Activated CD4-positive, alpha-beta memory T cell treated with anti-CD3 and anti-CD28 coated beads, Interleukin-2, amount 10 ng/mL, durations not matched to agents 7 days and 5 days (primary cell): ENCODE measurements around the gene ANKFN1. TPM values are rescaled to one million over a fixed set of nuclear protein-coding genes. Genes with fewer than 3 reads are reported as not detected.

Experiments used
- CTCF ChIA-PET: fragments of 350-600 bp; sonication (Branson Sonifier 250); formaldehyde crosslinking; loops from one replicate; lab custom pipeline; 2021; ENCODE audit warnings: antibody characterized with exemption, inconsistent platforms; lab: Charles Lee
- POLR2A ChIA-PET: fragments of 350-600 bp; sonication (Branson Sonifier 250); formaldehyde crosslinking; loops from one replicate; lab custom pipeline; 2021; ENCODE audit warnings: antibody characterized with exemption; lab: Charles Lee
- DNase-seq: peaks from one replicate; pipeline ENCODE4 v3.0.0-alpha.2; 2020
- H3K27ac Mint-ChIP-seq: one replicate; pipeline ENCODE4 v1.8.0; 2021; ENCODE audit warnings: mild to moderate bottlenecking, mixed read lengths
- H3K27me3 Mint-ChIP-seq: one replicate; pipeline ENCODE4 v1.8.0; 2021; ENCODE audit warnings: mixed read lengths
- H3K36me3 Mint-ChIP-seq: one replicate; pipeline ENCODE4 v1.8.0; 2021; ENCODE audit warnings: low read depth, mixed read lengths
- H3K4me1 Mint-ChIP-seq: one replicate; pipeline ENCODE4 v1.8.0; 2021; ENCODE audit warnings: mixed read lengths
- H3K4me3 Mint-ChIP-seq: one replicate; pipeline ENCODE4 v1.8.0; 2021; ENCODE audit warnings: mild to moderate bottlenecking, mixed read lengths
- H3K9me3 Mint-ChIP-seq: one replicate; pipeline ENCODE4 v1.8.0; 2021; ENCODE audit warnings: mixed read lengths
- total RNA-seq, 2 experiments: library from RNA; stranded (reverse); gene quantifications; one replicate each; pipeline ENCODE4 v1.2.3, GENCODE V29; 2021

The ANKFN1 gene
- not detected for total RNA-seq

DNA sequence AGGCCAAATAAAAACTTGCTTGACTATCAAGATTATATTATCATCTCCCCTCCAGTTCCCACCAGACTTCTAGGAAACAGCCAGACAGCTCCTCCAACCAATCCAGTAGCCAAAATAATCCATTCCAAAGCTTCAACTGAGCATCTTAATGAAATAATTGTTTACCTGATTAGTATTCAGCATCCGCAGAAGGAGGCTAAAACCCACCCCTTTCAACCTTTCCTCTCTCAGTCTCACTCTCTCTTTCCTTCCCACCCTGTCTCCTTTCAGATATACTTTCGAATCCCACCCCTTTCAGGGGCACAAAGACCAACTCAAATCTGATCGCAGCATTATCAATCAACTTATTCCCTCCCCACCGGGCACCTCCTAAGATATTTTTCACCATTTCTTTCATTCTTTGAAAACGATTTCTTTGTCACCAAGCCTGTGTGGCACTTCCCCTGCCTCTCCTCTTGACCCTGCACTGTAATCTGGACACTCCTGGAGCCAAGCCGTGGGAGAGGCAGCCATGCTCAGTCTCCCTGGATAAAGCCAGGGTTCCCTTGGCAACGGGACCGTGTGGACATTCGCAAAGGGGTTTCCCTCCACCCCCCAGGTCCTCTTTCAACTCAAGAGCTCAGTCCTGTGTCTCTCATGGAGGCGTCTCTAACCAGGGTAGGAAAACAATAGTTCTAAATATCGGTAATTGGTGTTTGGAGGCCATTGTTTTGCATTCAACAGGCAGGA lies at the start of gene ANKFN1:
TSS of gene ANKFN1 (plus strand) at position 602 of the 729 bp plus-strand sequence. CDS start 59,193 bp downstream, outside the sequence.
- DNase-seq: no peak
- no peaks in the 10 kb centered on the region for H3K27me3 Mint-ChIP-seq
- POLR2A ChIA-PET: no interaction called here
- H3K9me3 Mint-ChIP-seq: no peaks in the 10 kb centered on the region
- H3K27ac Mint-ChIP-seq: no peak within 1 kb of the TSS
- no peak within 1 kb of the TSS for H3K4me3 Mint-ChIP-seq
- CTCF ChIA-PET: no interaction called here
- no peaks in the 10 kb centered on the region for H3K4me1 Mint-ChIP-seq
- H3K36me3 Mint-ChIP-seq: no peaks in the 10 kb centered on the region

GRCh38 chr17:56108811-56109284 lies 44.4 kb upstream of the ANKFN1 start:
- ChIA-PET POLR2A (no interaction called here), CTCF (no interaction called here)
- H3K36me3 Mint-ChIP-seq: no peaks in the 10 kb centered on the region

GRCh38 chr17:56109836-56110235 lies 43.4 kb upstream of the ANKFN1 start:
- Mint-ChIP-seq H3K4me3 (no peak overlapping the region), H3K9me3 (no peaks in the 10 kb centered on the region), H3K27me3 (no peaks in the 10 kb centered on the region), H3K4me1 (no peaks in the 10 kb centered on the region), H3K36me3 (no peaks in the 10 kb centered on the region), H3K27ac (no peak overlapping the region)
- CTCF ChIA-PET: no interaction called here
- POLR2A ChIA-PET: no interaction called here
- no peak for DNase-seq

More at GRCh38 chr17:56108811-56109284, 44.4 kb upstream of the ANKFN1 start:
- no peaks in the 10 kb centered on the region for H3K4me1 Mint-ChIP-seq
- no peaks in the 10 kb centered on the region for H3K9me3 Mint-ChIP-seq
- no peaks in the 10 kb centered on the region for H3K27me3 Mint-ChIP-seq
- no peak overlapping the region for H3K27ac Mint-ChIP-seq
- no peak overlapping the region for H3K4me3 Mint-ChIP-seq
- DNase-seq: no peak

GRCh38 chr17:56110463-56111135 lies 42.7 kb upstream of the ANKFN1 start:
- DNase-seq: no peak
- Mint-ChIP-seq H3K27me3 (no peaks in the 10 kb centered on the region), H3K27ac (no peak overlapping the region), H3K4me1 (no peaks in the 10 kb centered on the region), H3K36me3 (no peaks in the 10 kb centered on the region), H3K9me3 (no peaks in the 10 kb centered on the region), H3K4me3 (no peak overlapping the region)
- POLR2A ChIA-PET: no interaction called here
- CTCF ChIA-PET: no interaction called here

- H3K9me3 Mint-ChIP-seq: no peaks in the 10 kb centered on the region
- H3K27ac Mint-ChIP-seq: no peak overlapping the region
- no peaks in the 10 kb centered on the region for H3K36me3 Mint-ChIP-seq
- no peak for DNase-seq
- no peak overlapping the region for H3K4me3 Mint-ChIP-seq
- H3K4me1 Mint-ChIP-seq: no peaks in the 10 kb centered on the region
- H3K27me3 Mint-ChIP-seq: no peaks in the 10 kb centered on the region
- CTCF ChIA-PET: no interaction called here
- POLR2A ChIA-PET: no interaction called here
Observed at GRCh38 chr17:56111706-56112485, 41.4 kb upstream of the ANKFN1 start.

- no peak overlapping the region for H3K4me3 Mint-ChIP-seq
- ChIA-PET POLR2A (no interaction called here), CTCF (no interaction called here)
- no peaks in the 10 kb centered on the region for H3K9me3 Mint-ChIP-seq
- no peak overlapping the region for H3K27ac Mint-ChIP-seq
- no peaks in the 10 kb centered on the region for H3K36me3 Mint-ChIP-seq
- no peak for DNase-seq
- no peaks in the 10 kb centered on the region for H3K27me3 Mint-ChIP-seq
- H3K4me1 Mint-ChIP-seq: no peaks in the 10 kb centered on the region
Observed at GRCh38 chr17:56113486-56113885, 39.8 kb upstream of the ANKFN1 start.

GRCh38 chr17:56114469-56114868 lies 38.8 kb upstream of the ANKFN1 start:
- Mint-ChIP-seq H3K4me3 (no peak overlapping the region), H3K27ac (no peak overlapping the region), H3K9me3 (no peaks in the 10 kb centered on the region), H3K4me1 (no peaks in the 10 kb centered on the region), H3K27me3 (no peaks in the 10 kb centered on the region), H3K36me3 (no peaks in the 10 kb centered on the region)
- POLR2A ChIA-PET: no interaction called here
- DNase-seq: no peak
- CTCF ChIA-PET: no interaction called here

DNA sequence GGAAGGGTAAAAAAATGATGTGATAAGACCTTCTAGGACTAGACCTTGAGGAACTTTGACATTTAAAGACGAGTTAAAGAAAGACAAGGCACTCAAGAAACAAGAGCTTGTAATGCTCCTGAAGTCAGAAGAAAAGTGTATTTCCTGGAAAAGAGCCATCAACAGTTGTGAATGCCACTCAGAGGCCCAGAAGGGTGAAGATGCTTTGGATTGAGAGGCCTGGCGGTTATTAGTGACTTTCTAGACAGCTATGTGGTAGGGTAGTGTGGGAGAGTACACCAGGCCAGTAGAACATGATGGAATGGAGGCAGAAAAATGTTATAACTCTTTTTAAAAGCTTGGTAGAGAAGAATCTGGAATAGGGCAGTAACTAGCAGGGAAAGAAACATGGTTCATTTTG lies 34.1 kb upstream of the ANKFN1 start:
- ChIA-PET POLR2A (no interaction called here), CTCF (no interaction called here)
- Mint-ChIP-seq H3K9me3 (no peaks in the 10 kb centered on the region), H3K27ac (no peak overlapping the region), H3K36me3 (no peaks in the 10 kb centered on the region), H3K27me3 (no peaks in the 10 kb centered on the region), H3K4me1 (no peaks in the 10 kb centered on the region), H3K4me3 (no peak overlapping the region)
- no peak for DNase-seq

DNA sequence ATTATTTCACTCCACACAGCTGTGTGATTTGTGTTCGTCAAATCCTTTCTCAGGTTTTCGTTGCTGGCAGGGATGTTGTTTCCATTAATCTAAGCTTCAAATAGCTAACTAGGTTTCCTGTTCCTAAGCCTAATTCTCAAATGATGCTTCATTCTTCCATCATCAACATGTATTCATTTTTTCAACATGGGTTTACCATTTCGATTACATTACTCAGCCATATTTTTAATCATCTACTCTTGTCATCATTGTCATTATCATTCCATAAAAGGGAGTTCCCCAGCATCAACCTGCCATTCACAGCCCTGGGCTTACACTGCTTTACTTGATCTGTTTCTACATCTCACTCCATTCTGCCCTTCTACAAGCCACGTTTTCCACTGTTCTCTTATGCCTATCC lies 33.3 kb upstream of the ANKFN1 start:
- H3K27ac Mint-ChIP-seq: no peak overlapping the region
- no peaks in the 10 kb centered on the region for H3K36me3 Mint-ChIP-seq
- no peaks in the 10 kb centered on the region for H3K27me3 Mint-ChIP-seq
- no peak overlapping the region for H3K4me3 Mint-ChIP-seq
- CTCF ChIA-PET: no interaction called here
- POLR2A ChIA-PET: no interaction called here
- no peaks in the 10 kb centered on the region for H3K9me3 Mint-ChIP-seq
- H3K4me1 Mint-ChIP-seq: no peaks in the 10 kb centered on the region
- DNase-seq: no peak

GRCh38 chr17:56121191-56122051 lies 31.9 kb upstream of the ANKFN1 start:
- no peaks in the 10 kb centered on the region for H3K27me3 Mint-ChIP-seq
- no peaks in the 10 kb centered on the region for H3K9me3 Mint-ChIP-seq
- ChIA-PET CTCF (no interaction called here), POLR2A (no interaction called here)
- H3K27ac Mint-ChIP-seq: no peak overlapping the region
- H3K4me1 Mint-ChIP-seq: no peaks in the 10 kb centered on the region
- H3K4me3 Mint-ChIP-seq: no peak overlapping the region
- DNase-seq: no peak
- H3K36me3 Mint-ChIP-seq: no peaks in the 10 kb centered on the region

DNA sequence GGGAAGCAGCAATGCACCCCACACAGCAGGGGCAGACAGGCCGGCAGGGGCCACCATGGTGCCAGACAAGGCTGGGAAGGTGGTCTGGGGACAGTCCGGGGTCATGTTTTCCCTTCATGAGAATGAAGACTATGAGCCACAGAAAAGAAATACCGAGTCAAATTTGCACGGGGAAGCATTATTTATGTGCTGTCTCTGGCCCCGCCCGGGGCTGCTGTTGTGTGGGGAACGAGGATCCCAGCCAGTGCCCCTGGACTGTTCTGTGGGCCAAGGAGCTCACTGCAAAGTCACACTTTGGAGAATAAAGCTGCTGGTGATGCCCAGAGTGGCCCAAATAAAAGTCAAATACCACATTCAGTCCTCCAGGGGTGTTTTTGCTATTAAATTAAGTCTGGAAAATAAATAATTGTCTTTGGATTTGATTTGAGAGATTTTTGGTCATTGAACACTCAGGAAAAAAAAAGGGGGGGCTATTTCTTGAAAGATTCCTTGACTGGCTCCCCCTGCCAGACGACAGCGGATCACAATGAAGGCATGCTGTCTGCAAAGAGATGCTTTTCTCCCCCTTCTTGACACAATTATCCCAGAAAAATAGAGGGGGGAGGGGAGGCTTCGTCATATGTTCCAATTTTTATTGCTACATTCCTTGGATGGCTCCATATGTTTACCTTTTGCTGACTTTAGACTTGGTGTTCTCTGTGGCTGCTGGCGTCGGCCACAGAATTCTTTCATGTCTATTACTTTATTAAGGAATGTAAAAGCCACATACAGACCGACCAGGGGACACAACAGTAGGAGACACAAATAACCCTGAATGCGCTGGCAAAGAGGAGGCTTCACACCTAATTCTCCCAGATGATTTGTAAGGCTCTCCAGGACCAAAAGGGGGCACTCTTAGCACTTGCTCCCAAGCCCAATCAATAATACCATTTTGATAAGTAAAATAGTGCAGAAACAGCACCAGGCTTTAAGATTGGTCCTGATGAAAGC lies 27.1 kb upstream of the ANKFN1 start:
- H3K27me3 Mint-ChIP-seq: peaks cover 4% of the 10 kb centered on the region
- no peak for DNase-seq
- H3K9me3 Mint-ChIP-seq: no peaks in the 10 kb centered on the region
- H3K4me1 Mint-ChIP-seq: no peaks in the 10 kb centered on the region
- no peak overlapping the region for H3K4me3 Mint-ChIP-seq
- ChIA-PET CTCF (no interaction called here), POLR2A (no interaction called here)
- H3K27ac Mint-ChIP-seq: no peak overlapping the region
- H3K36me3 Mint-ChIP-seq: no peaks in the 10 kb centered on the region

GRCh38 chr17:56130026-56130425 lies 23.2 kb upstream of the ANKFN1 start:
- ChIA-PET POLR2A (no interaction called here), CTCF (no interaction called here)
- peaks cover 4% of the 10 kb centered on the region for H3K27me3 Mint-ChIP-seq
- no peak overlapping the region for H3K27ac Mint-ChIP-seq
- no peaks in the 10 kb centered on the region for H3K9me3 Mint-ChIP-seq
- DNase-seq: no peak
- H3K4me1 Mint-ChIP-seq: no peaks in the 10 kb centered on the region
- no peak overlapping the region for H3K4me3 Mint-ChIP-seq
- H3K36me3 Mint-ChIP-seq: no peaks in the 10 kb centered on the region
